HG03139 (cell line): Measurements from ENCODE around the gene ARHGEF1.
A peak's percentile ranks its signal among the peaks of the same experiment; 100 is the strongest.

ENCODE experiments used
- ATAC-seq: cut with Tn5 transposase; IDR thresholded peaks from one replicate; pipeline ENCODE4 v1.9.1; 2021; ENCODE audit not compliant: unreplicated experiment

The ARHGEF1 gene

GRCh38 chr19:41883463-41883820, 458 bp downstream of the ARHGEF1 start:
- ATAC-seq = no peak

- ATAC-seq = peak; percentile 58
Observed at GRCh38 chr19:41883821-41884733, 1.1 kb downstream of the ARHGEF1 start.

GRCh38 chr19:41886761-41887710, 4.1 kb downstream of the ARHGEF1 start:
- no peak for ATAC-seq

- no peak for ATAC-seq
Observed at GRCh38 chr19:41887711-41888382, 4.9 kb downstream of the ARHGEF1 start.

- ATAC-seq = no peak
Observed at GRCh38 chr19:41888926-41889325, 5.9 kb downstream of the ARHGEF1 start.

GRCh38 chr19:41889896-41890295, 6.9 kb downstream of the ARHGEF1 start:
- no peak for ATAC-seq

- no peak for ATAC-seq
Observed at GRCh38 chr19:41890936-41891335, 8.0 kb downstream of the ARHGEF1 start.

- no peak for ATAC-seq
Observed at GRCh38 chr19:41892173-41892902, 9.4 kb downstream of the ARHGEF1 start.

GRCh38 chr19:41893899-41894298, 10.9 kb downstream of the ARHGEF1 start:
- ATAC-seq = no peak

GRCh38 chr19:41894350-41894749, 11.4 kb downstream of the ARHGEF1 start:
- no peak for ATAC-seq

GRCh38 chr19:41895745-41896580, 13.0 kb downstream of the ARHGEF1 start:
- no peak for ATAC-seq

- no peak for ATAC-seq
Observed at GRCh38 chr19:41896581-41896942, 13.6 kb downstream of the ARHGEF1 start.

- no peak for ATAC-seq
Observed at GRCh38 chr19:41897181-41897580, 14.2 kb downstream of the ARHGEF1 start.

- no peak for ATAC-seq
Observed at GRCh38 chr19:41897820-41898219, 14.8 kb downstream of the ARHGEF1 start.

- ATAC-seq = no peak
Observed at GRCh38 chr19:41898235-41898634, 15.3 kb downstream of the ARHGEF1 start.

GRCh38 chr19:41901707-41902360, 18.9 kb downstream of the ARHGEF1 start:
- ATAC-seq = no peak

GRCh38 chr19:41902594-41902993, 19.6 kb downstream of the ARHGEF1 start:
- no peak for ATAC-seq

GRCh38 chr19:41903193-41903953, 20.4 kb downstream of the ARHGEF1 start:
- ATAC-seq = no peak
